Measurements from ENCODE around the gene CAVIN2.
A peak's percentile ranks its signal among the peaks of the same experiment; 100 is the strongest.

The CAVIN2 gene

DNA sequence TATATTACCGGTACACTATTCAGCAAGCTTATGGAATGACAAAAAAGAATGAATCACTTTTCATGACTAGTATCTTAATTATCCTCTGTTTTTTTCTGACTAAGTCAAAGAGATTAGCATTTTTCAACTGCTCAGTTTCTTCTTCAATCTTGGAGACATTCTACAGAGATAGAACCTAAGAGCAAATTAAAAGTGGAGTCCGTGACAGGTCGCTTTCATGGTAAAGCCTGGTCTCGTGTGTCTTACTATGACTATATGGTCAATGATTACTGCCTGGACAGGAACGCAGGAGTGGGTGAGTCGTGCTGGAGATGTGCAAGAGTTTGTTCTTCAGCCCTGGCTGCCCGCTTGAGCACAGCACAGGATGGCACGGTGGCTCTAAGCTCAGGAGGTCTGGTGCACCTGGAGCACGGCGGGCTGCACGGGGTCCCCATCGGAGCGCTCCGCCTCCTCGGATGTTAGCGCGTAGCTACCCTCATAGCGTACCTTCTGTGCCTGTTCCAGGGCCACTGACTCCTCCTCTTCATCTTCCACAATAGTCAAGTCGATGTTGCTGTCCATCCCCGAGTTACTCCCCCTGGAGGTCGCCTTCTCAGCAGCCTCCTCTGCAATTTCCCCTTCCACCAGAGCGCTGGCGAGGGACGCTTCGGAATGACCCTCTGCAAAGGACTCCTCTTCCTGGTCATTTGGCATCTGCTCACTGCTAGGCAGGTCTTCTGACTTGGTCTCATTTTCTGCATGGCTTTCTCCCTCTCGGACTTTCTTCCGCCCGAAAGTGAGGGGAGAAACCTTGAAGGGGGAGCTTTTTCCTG, 11.1 kb downstream of the CAVIN2 start:
- no peaks in the 10 kb centered on the region for H3K79me2 ChIP-seq (ENCODE audit: insufficient read depth, low read length)
- no peak overlapping the region for H3K9ac ChIP-seq (ENCODE audit: low read depth, low read length, poor library complexity, severe bottlenecking)
- no peak overlapping the region for H3K4me2 ChIP-seq (ENCODE audit: low read depth, low read length, poor library complexity, severe bottlenecking)
- TF ChIP-seq, protein P1, sequence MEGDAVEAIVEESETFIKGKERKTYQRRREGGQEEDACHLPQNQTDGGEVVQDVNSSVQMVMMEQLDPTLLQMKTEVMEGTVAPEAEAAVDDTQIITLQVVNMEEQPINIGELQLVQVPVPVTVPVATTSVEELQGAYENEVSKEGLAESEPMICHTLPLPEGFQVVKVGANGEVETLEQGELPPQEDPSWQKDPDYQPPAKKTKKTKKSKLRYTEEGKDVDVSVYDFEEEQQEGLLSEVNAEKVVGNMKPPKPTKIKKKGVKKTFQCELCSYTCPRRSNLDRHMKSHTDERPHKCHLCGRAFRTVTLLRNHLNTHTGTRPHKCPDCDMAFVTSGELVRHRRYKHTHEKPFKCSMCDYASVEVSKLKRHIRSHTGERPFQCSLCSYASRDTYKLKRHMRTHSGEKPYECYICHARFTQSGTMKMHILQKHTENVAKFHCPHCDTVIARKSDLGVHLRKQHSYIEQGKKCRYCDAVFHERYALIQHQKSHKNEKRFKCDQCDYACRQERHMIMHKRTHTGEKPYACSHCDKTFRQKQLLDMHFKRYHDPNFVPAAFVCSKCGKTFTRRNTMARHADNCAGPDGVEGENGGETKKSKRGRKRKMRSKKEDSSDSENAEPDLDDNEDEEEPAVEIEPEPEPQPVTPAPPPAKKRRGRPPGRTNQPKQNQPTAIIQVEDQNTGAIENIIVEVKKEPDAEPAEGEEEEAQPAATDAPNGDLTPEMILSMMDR (conservative IDR thresholded peaks at IDR 0.05; ENCODE audit: low read length): peak; percentile 20; the same call in 1 of the 2 replicates
- no peak for TF ChIP-seq EZH2phosphoT487 (IDR thresholded peaks at IDR 0.05; ENCODE audit: borderline replicate concordance)
- no peaks in the 10 kb centered on the region for H3K9me3 ChIP-seq (ENCODE audit: insufficient read depth, low read depth, low read length)
- no peaks in the 10 kb centered on the region for H4K20me1 ChIP-seq (ENCODE audit: insufficient read depth, low read length, poor library complexity, severe bottlenecking)
- H3K36me3 ChIP-seq (ENCODE audit: insufficient read depth, low read length): no peaks in the 10 kb centered on the region
- no peaks in the 10 kb centered on the region for H3K27me3 ChIP-seq (ENCODE audit: insufficient read depth, low read length, poor library complexity, severe bottlenecking)
- H3K4me1 ChIP-seq (ENCODE audit: insufficient read depth, low read length, poor library complexity, severe bottlenecking): peaks cover 9% of the 10 kb centered on the region
- no peaks in the 10 kb centered on the region for H3F3A ChIP-seq (ENCODE audit: low read depth)
- H3K4me3 ChIP-seq (ENCODE audit: low read length, poor library complexity, severe bottlenecking): no peak overlapping the region
- H2AFZ ChIP-seq (ENCODE audit: low read length): no peak overlapping the region
- H3K9me2 ChIP-seq (replicated peaks; ENCODE audit: low read depth, low read length): no peaks in the 10 kb centered on the region

DNA sequence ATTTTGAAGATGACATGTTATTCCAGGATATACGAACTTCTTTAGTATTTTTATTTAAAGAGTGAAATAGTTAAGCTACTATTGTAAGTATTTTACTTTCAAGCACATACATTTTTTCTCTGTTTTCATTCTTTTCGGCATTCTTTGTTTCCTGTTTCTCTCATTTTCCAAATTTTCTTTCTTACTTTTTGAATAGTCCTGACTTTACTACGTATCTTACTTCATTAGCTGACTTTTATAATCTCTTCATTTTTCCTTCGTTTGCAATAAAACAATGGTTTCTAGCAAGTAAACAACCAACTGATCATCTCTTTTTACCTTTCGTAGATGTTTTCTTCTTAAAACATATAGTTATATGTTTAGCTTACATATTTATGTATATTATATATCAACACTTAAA, 11.8 kb downstream of the CAVIN2 start:
- Histone ChIP-seq H3K79me2 (ENCODE audit: insufficient read depth, low read length) (no peaks in the 10 kb centered on the region), H3F3A (ENCODE audit: low read depth) (no peaks in the 10 kb centered on the region), H4K20me1 (ENCODE audit: insufficient read depth, low read length, poor library complexity, severe bottlenecking) (no peaks in the 10 kb centered on the region), H2AFZ (ENCODE audit: low read length) (no peak overlapping the region), H3K27me3 (ENCODE audit: insufficient read depth, low read length, poor library complexity, severe bottlenecking) (no peaks in the 10 kb centered on the region), H3K4me2 (ENCODE audit: low read depth, low read length, poor library complexity, severe bottlenecking) (no peak overlapping the region), H3K4me3 (ENCODE audit: low read length, poor library complexity, severe bottlenecking) (no peak overlapping the region), H3K36me3 (ENCODE audit: insufficient read depth, low read length) (no peaks in the 10 kb centered on the region), H3K4me1 (ENCODE audit: insufficient read depth, low read length, poor library complexity, severe bottlenecking) (peaks cover 9% of the 10 kb centered on the region), H3K9me2 (replicated peaks; ENCODE audit: low read depth, low read length) (no peaks in the 10 kb centered on the region), H3K9ac (ENCODE audit: low read depth, low read length, poor library complexity, severe bottlenecking) (no peak overlapping the region), H3K9me3 (ENCODE audit: insufficient read depth, low read depth, low read length) (no peaks in the 10 kb centered on the region)
- TF ChIP-seq, protein P1 (conservative IDR thresholded peaks at IDR 0.05; ENCODE audit: low read length): no peak
- TF ChIP-seq EZH2phosphoT487 (IDR thresholded peaks at IDR 0.05; ENCODE audit: borderline replicate concordance): no peak

DNA sequence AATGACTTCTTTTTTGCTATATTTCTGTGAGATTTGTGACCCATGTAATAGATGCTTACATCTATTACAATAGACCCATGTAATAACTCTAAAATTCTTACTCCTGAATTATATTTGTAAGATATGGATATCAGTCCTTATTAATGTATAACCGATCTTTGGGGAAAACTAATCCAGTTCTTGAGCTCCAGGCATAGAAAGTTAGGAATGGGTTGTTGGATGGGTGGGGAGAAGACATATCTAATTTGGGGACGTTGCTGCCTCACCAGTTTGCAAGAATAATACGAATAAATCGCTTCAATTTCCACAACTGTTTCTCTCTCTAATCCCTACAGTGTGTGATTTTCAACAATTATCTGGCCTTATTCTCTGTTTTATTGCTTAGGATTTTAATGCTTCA, 13.5 kb downstream of the CAVIN2 start:
- Histone ChIP-seq H3K9me2 (replicated peaks; ENCODE audit: low read depth, low read length) (no peaks in the 10 kb centered on the region), H3K4me1 (ENCODE audit: insufficient read depth, low read length, poor library complexity, severe bottlenecking) (peaks cover 9% of the 10 kb centered on the region), H4K20me1 (ENCODE audit: insufficient read depth, low read length, poor library complexity, severe bottlenecking) (no peaks in the 10 kb centered on the region), H3K4me3 (ENCODE audit: low read length, poor library complexity, severe bottlenecking) (no peak overlapping the region), H3K4me2 (ENCODE audit: low read depth, low read length, poor library complexity, severe bottlenecking) (no peak overlapping the region), H3K36me3 (ENCODE audit: insufficient read depth, low read length) (no peaks in the 10 kb centered on the region), H3K9ac (ENCODE audit: low read depth, low read length, poor library complexity, severe bottlenecking) (no peak overlapping the region), H3K27me3 (ENCODE audit: insufficient read depth, low read length, poor library complexity, severe bottlenecking) (no peaks in the 10 kb centered on the region), H3K79me2 (ENCODE audit: insufficient read depth, low read length) (no peaks in the 10 kb centered on the region), H3F3A (ENCODE audit: low read depth) (no peaks in the 10 kb centered on the region), H2AFZ (ENCODE audit: low read length) (no peak overlapping the region), H3K9me3 (ENCODE audit: insufficient read depth, low read depth, low read length) (no peaks in the 10 kb centered on the region)
- TF ChIP-seq EZH2phosphoT487 (IDR thresholded peaks at IDR 0.05; ENCODE audit: borderline replicate concordance): no peak
- TF ChIP-seq, protein P1 (conservative IDR thresholded peaks at IDR 0.05; ENCODE audit: low read length): no peak
